ENCODE results near the gene CDH4. TPM values are rescaled to one million over a fixed set of nuclear protein-coding genes. Genes with fewer than 3 reads are reported as not detected.

CDH4 gene
- total and polyA plus RNA-seq, 9 of the 15 experiments (the other 6 are each of a cell fraction or from before 2014, with no cell fraction given): 0.04 TPM; not detected in 8

DNA sequence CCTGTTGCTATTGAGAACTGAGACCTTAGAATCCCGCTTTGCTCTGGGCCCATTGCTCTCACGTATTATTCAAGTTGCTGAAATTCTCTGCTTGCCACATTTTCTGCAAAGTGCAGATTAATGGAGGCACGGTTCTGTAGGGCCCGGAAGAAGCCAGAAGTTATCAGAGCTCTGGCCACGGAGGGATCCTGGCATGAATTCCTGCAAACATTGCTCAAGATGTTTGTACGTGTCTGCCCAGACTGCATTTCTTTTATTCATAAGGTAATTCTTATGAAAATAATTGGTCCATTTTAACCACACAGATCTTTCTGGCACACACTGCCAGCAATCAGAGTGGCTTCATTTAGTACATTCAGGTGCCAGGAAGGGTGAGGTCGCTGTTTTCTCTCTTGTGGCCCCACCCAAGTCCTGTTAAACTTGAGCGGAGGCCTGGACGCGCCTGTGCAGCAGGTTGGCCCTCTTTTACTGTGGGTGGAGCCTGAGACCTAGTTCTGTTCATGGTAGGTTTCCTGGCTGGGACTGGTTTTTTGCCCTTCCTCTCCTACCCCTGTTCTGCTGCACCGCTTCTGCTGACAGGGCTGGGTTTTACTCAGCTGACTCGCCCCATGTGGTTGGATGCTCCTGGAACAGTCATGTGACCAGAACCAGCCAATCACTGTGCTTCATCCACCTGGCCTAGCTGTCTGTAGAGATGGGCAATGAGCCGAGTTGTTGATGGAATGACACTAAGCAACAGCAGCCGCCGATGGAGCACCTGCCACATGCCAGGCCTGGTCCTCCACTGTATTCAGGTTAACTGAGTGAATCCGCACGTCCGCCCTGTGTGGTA is 230.2 kb downstream of the CDH4 start (continued):
- TF ChIP-seq, protein P1, sequence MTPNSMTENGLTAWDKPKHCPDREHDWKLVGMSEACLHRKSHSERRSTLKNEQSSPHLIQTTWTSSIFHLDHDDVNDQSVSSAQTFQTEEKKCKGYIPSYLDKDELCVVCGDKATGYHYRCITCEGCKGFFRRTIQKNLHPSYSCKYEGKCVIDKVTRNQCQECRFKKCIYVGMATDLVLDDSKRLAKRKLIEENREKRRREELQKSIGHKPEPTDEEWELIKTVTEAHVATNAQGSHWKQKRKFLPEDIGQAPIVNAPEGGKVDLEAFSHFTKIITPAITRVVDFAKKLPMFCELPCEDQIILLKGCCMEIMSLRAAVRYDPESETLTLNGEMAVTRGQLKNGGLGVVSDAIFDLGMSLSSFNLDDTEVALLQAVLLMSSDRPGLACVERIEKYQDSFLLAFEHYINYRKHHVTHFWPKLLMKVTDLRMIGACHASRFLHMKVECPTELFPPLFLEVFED (CRISPR knock-in tag; conservative IDR thresholded peaks at IDR 0.05): no peak
- peak; percentile 45; the same call in 1 of the 2 replicates for TF ChIP-seq L3MBTL2 (IDR thresholded peaks at IDR 0.05)
- TF ChIP-seq, protein P2, sequence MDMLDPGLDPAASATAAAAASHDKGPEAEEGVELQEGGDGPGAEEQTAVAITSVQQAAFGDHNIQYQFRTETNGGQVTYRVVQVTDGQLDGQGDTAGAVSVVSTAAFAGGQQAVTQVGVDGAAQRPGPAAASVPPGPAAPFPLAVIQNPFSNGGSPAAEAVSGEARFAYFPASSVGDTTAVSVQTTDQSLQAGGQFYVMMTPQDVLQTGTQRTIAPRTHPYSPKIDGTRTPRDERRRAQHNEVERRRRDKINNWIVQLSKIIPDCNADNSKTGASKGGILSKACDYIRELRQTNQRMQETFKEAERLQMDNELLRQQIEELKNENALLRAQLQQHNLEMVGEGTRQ (CRISPR knock-in tag; IDR thresholded peaks at IDR 0.05): peak; percentile 72

GRCh38 chr20:61482901-61483300 is 230.8 kb downstream of the CDH4 start:
- Histone ChIP-seq H3K4me2 (ENCODE audit: insufficient read depth, low read length) (no peak overlapping the region), H4K20me1 (replicated peaks; ENCODE audit: control insufficient read depth, insufficient read depth, low read length) (no peaks in the 10 kb centered on the region), H3K9me3 (replicated peaks; ENCODE audit: control insufficient read depth, insufficient read depth, low read depth, low read length) (no peaks in the 10 kb centered on the region), H3K9me1 (ENCODE audit: control insufficient read depth, insufficient read depth, low read length) (no peaks in the 10 kb centered on the region), H3K79me2 (ENCODE audit: control insufficient read depth, insufficient read depth, low read length) (no peaks in the 10 kb centered on the region), H3K9ac (ENCODE audit: insufficient read depth in 1 of 2, low read depth in 2 of 2, low read length in 2 of 2) (no peak overlapping the region), H2AFZ (ENCODE audit: low read depth, low read length) (no peak overlapping the region), H3K4me3 (no peak overlapping the region), H3K27ac (ENCODE audit: extremely low read depth, low read depth, low read length) (no peak overlapping the region), H3K27me3 (ENCODE audit: control insufficient read depth in 2 of 2, insufficient read depth in 2 of 2, low read length in 2 of 2) (peaks cover 0 to 5% of the 10 kb centered on the region in 2 experiments; a peak in 2 of 5 replicates), H3K36me3 (ENCODE audit: control insufficient read depth, insufficient read depth, low read length) (no peaks in the 10 kb centered on the region), H3K4me1 (replicated peaks in 1 of 2; ENCODE audit: control insufficient read depth in 2 of 2, insufficient read depth in 2 of 2, low read length in 2 of 2) (no peaks in the 10 kb centered on the region)
- no TSS peak for BruUV-seq (replicated peaks)
- in situ Hi-C loops (cut with MboI): no loop called here
- DNase-seq (ENCODE audit: extremely low read depth in 1 of 4, low spot score in 3 of 4) (no peak), FAIRE-seq (no peak), ATAC-seq (no peak)
- POLR2A ChIA-PET: no interaction called here
- CTCF ChIA-PET (ENCODE audit: low intra/inter-chr PET ratio): no interaction called here
- WGBS (ENCODE audit: insufficient coverage, low coverage, missing lambda C conversion rate): 0% methylated on average over 3 of the region's 3 CpGs
- intact Hi-C loops (cut with micrococcal nuclease): no loop called here
- no peak for TF ChIP-seq SRSF9 (IDR thresholded peaks at IDR 0.05; ENCODE audit: borderline replicate concordance, low read depth, low read length)
- TF ChIP-seq TSC22D4 (tag; IDR thresholded peaks at IDR 0.05): no peak
- TF ChIP-seq ZNF324 (CRISPR knock-in tag; IDR thresholded peaks at IDR 0.05): no peak
- TF ChIP-seq ADNP (tag; IDR thresholded peaks at IDR 0.05): no peak
- no peak for TF ChIP-seq SIX5 (IDR thresholded peaks at IDR 0.05; ENCODE audit: borderline replicate concordance in 1 of 2, insufficient read depth in 1 of 2, low read depth in 1 of 2, low read length in 2 of 2)
- no peak for TF ChIP-seq GTF2F1 (IDR thresholded peaks at IDR 0.05; ENCODE audit: low read depth, low read length)
- TF ChIP-seq, protein P3, sequence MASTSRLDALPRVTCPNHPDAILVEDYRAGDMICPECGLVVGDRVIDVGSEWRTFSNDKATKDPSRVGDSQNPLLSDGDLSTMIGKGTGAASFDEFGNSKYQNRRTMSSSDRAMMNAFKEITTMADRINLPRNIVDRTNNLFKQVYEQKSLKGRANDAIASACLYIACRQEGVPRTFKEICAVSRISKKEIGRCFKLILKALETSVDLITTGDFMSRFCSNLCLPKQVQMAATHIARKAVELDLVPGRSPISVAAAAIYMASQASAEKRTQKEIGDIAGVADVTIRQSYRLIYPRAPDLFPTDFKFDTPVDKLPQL (IDR thresholded peaks at IDR 0.05; ENCODE audit: extremely low read depth, insufficient read length): no peak
- TF ChIP-seq PHTF2 (CRISPR knock-in tag; IDR thresholded peaks at IDR 0.05): no peak
- TF ChIP-seq MECOM (CRISPR knock-in tag; IDR thresholded peaks at IDR 0.05): no peak
- no peak for TF ChIP-seq THAP7 (CRISPR knock-in tag; IDR thresholded peaks at IDR 0.05)
- TF ChIP-seq POLR3G (IDR thresholded peaks at IDR 0.05; ENCODE audit: extremely low read depth, insufficient read length, insufficient replicate concordance): no peak
- TF ChIP-seq NFE2L1 (tag; IDR thresholded peaks at IDR 0.05; ENCODE audit: borderline replicate concordance, low read depth): no peak
- no peak for TF ChIP-seq RBM34 (IDR thresholded peaks at IDR 0.05; ENCODE audit: borderline replicate concordance, insufficient read depth, low read length)
- TF ChIP-seq EZH2 (IDR thresholded peaks at IDR 0.05; ENCODE audit: borderline replicate concordance, low read depth, low read length): no peak
- TF ChIP-seq SUPT5H (IDR thresholded peaks at IDR 0.05): no peak
